GM12891 (cell line): Measurements from ENCODE around the gene NANP.

Experiments used
- PAX5 ChIP-seq: IDR thresholded peaks from 2 replicates; pipeline ENCODE4 v1.6.1; 2011; ENCODE audit warnings: low read length, moderate library complexity, mild to moderate bottlenecking; ENCODE audit not compliant: insufficient read depth, severe bottlenecking
- POLR2A ChIP-seq: IDR thresholded peaks from 2 replicates; pipeline ENCODE4 v1.6.1; 2011; ENCODE audit warnings: low read depth, low read length, control low read depth
- POU2F2 ChIP-seq: IDR thresholded peaks from 2 replicates; pipeline ENCODE4 v1.6.1; 2011; ENCODE audit warnings: low read depth, mild to moderate bottlenecking, control low read depth, low read length, moderate library complexity
- TAF1 ChIP-seq: IDR thresholded peaks from 2 replicates; pipeline ENCODE4 v1.6.1; 2011; ENCODE audit warnings: low read depth, low read length, control low read depth

DNA sequence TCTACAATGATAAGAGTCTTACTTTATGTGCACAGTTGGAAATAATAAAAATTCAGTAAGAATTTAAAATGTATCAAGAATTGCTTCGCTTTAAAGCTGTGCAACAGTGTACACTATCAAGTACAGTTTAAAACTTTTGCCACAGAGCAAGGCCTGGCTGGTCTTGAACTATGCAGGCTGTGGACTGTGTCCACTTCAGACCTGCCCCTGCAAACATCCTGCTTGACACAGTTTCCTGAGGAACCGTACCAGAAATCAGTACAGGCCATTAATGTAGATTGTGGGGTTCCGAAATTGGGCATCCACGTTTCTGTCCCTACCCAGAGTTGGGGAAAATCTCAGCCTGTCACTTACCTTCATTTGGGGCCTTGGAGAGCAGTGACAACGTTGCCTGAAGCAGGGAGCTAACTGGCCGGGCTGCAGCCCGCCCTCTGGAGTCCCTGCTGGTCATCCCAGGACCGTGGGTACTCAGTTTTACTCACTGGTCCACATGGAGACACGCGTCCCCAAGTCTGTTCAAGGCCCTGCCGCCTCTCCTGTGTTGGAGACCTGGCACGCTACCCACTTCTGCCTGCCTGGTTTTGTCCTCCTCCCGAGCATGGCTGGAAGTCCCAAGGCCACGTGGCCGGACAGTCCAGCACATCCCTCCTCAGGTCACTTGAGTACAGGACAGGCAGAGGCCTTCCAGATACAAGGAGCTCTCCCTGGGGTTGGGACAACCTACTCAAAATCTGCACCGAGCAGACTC is 46.9 kb downstream of the NANP start:
- TF ChIP-seq POLR2A (no peak), TAF1 (no peak), POU2F2 (no peak), PAX5 (no peak)
